NCI-H2107 (cell line): ENCODE measurements around the gene KMT2A.
A peak's percentile ranks its signal among the peaks of the same experiment; 100 is the strongest.
"Not testable (repeated sequence)": the region's sequence is repeated elsewhere in the genome, so short reads cannot be mapped to it uniquely, and the experiment has no call there.

ENCODE experiments used
- DNase-seq: peaks from one replicate; lab custom pipeline; 2025; lab: John Stamatoyannopoulos, UW

The KMT2A gene

GRCh38 chr11:118533769-118534729, 97.8 kb downstream of the KMT2A start:
- no peak for DNase-seq

GRCh38 chr11:118535261-118535660, 99.0 kb downstream of the KMT2A start:
- no peak for DNase-seq

GRCh38 chr11:118536726-118537125, 100.4 kb downstream of the KMT2A start:
- DNase-seq = no peak

GRCh38 chr11:118537409-118537980, 101.2 kb downstream of the KMT2A start:
- DNase-seq = no peak

- DNase-seq = no peak
Measured at GRCh38 chr11:118544010-118544646, 107.8 kb downstream of the KMT2A start.

GRCh38 chr11:118544647-118545010, 108.3 kb downstream of the KMT2A start:
- DNase-seq = no peak

- DNase-seq = no peak
Measured at GRCh38 chr11:118545533-118545932, 109.2 kb downstream of the KMT2A start.

- no peak for DNase-seq
Measured at GRCh38 chr11:118547132-118547531, 110.8 kb downstream of the KMT2A start.

GRCh38 chr11:118552341-118552740, 116.0 kb downstream of the KMT2A start:
- DNase-seq = no peak

- no peak for DNase-seq
Measured at GRCh38 chr11:118560806-118561205, 124.5 kb downstream of the KMT2A start.

GRCh38 chr11:118565051-118565450, 128.8 kb downstream of the KMT2A start:
- DNase-seq = no peak

- DNase-seq = no peak
Measured at GRCh38 chr11:118569670-118570069, 133.4 kb downstream of the KMT2A start.

- DNase-seq = no peak
Measured at GRCh38 chr11:118570787-118571186, 134.5 kb downstream of the KMT2A start.

GRCh38 chr11:118571701-118572060, 135.4 kb downstream of the KMT2A start:
- DNase-seq = not testable (repeated sequence)

GRCh38 chr11:118572061-118572980, 136.0 kb downstream of the KMT2A start, which contains the start of gene ARCN1:
Gene ARCN1, plus strand, starts transcription at chr11:118572409. Its CDS starts 139 bp downstream, at chr11:118572548.
- DNase-seq = peak; percentile 40

- no peak for DNase-seq
Measured at GRCh38 chr11:118572981-118573550, 136.8 kb downstream of the KMT2A start.

GRCh38 chr11:118574636-118575035, 138.3 kb downstream of the KMT2A start:
- DNase-seq = no peak
